Neural progenitor cell (in vitro differentiated cells): ENCODE data around the gene TEX2.

Experiments
- CTCF ChIP-seq: fragments of 200-600 bp; sonication (generic); IDR thresholded peaks from 2 replicates; pipeline ENCODE4 v1.5.1; 2017; ENCODE audit warnings: antibody characterized with exemption, mild to moderate bottlenecking
- EZH2 ChIP-seq: fragments of 200-600 bp; sonication (generic); IDR thresholded peaks from 2 replicates; pipeline ENCODE4 v1.6.1; 2017; ENCODE audit warnings: antibody characterized with exemption, mild to moderate bottlenecking, moderate library complexity
- EZH2phosphoT487 ChIP-seq: fragments of 200-600 bp; sonication (generic); IDR thresholded peaks from 2 replicates; pipeline ENCODE4 v1.6.1; 2017; ENCODE audit warnings: antibody characterized with exemption

DNA sequence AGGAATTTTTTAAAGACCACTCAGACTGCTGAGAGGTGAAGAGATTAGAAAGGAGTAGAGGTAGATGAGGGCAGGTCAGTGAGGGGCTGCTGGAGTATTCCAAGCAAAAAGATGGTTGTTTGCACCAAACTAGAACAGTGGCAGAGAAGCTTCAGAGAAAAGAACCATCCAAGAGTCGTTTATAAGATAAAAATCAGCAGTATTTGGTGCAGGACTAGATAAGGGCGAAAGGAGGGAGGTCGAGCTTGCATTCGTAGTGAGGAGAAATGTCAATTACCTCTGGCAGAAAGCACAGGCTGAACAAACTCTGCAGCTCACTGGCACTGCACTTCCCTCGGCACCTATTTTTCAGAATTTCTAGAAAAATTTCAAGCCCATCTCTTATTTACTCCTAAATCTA, 9.6 kb downstream of the TEX2 start:
- TF ChIP-seq CTCF, result no peak
- no peak for TF ChIP-seq EZH2
- no peak for TF ChIP-seq EZH2phosphoT487
